Gastrocnemius medialis (tissue), 4 donors: Measurements from ENCODE around the gene PTPA. TPM values are rescaled to one million over a fixed set of nuclear protein-coding genes. Genes with fewer than 3 reads are reported as not detected.

Experiments used
- ATAC-seq, 2 donors: fragments of 150-250 bp; one replicate each; pipeline ENCODE4 v1.9.1; 2016
- DNase-seq, 2 donors: peaks; one replicate each; pipeline ENCODE4 v3.0.0-alpha.2; 2019
- H3K27ac ChIP-seq, 4 donors: fragments of 200-600 bp; sonication (generic); 1 replicate in 1 of 4; 2 replicates in 3 of 4; pipeline ENCODE4 v1.5.1; 2016 to 2018; ENCODE audit warnings: mild to moderate bottlenecking in 2 of 4, moderate library complexity in 1 of 4
- H3K27me3 ChIP-seq, 3 donors: fragments of 200-600 bp; sonication (generic) in 2 of 3; 1 replicate in 1 of 3; 2 replicates in 2 of 3; pipeline versions ENCODE4 v1.5.1 to v1.6.0; 2016 to 2019; ENCODE audit warnings: mild to moderate bottlenecking in 1 of 3, moderate library complexity in 1 of 3
- H3K36me3 ChIP-seq, 2 donors: fragments of 200-600 bp; sonication (generic) in 1 of 2; one replicate each; pipeline ENCODE4 v1.5.1; 2017 to 2018
- H3K4me1 ChIP-seq, 2 donors: fragments of 200-600 bp; sonication (generic) in 1 of 2; one replicate each; pipeline ENCODE4 v1.5.1; 2016 to 2017; ENCODE audit warnings: mild to moderate bottlenecking in 2 of 2
- H3K4me3 ChIP-seq, 4 donors: fragments of 200-600 bp; sonication (generic) in 3 of 4; 1 replicate in 1 of 4; 2 replicates in 3 of 4; pipeline ENCODE4 v1.5.1; 2016 to 2019; ENCODE audit warnings: mild to moderate bottlenecking in 2 of 4
- H3K9me3 ChIP-seq, 3 donors: fragments of 200-600 bp; sonication (generic) in 2 of 3; 1 replicate in 1 of 3; 2 replicates in 2 of 3; pipeline ENCODE4 v1.5.1; 2016 to 2019
- POLR2A ChIP-seq, 2 donors: fragments of 450-650 bp; IDR thresholded peaks; one replicate each; pipeline ENCODE4 v1.6.1; 2017; ENCODE audit warnings: antibody characterized with exemption in 2 of 2, mild to moderate bottlenecking in 2 of 2, moderate library complexity in 2 of 2
- in situ Hi-C, 4 donors: fragments of 200-750 bp; cut with MboI; loops; one replicate each; pipeline versions ENCODE4 v1.15.0 to v1.8.0; 2017; ENCODE audit warnings: low sequenced_read_pairs in 4 of 4
- intact Hi-C: fragments of 100-400 bp; cut with DNase I; formaldehyde crosslinking; loops from one replicate; pipeline ENCODE4 v1.15.1; 2023; ENCODE audit warnings: low total_unique reads
- total RNA-seq, 4 donors: library from RNA; depleted of rRNA; stranded (reverse); fragments of >200 nt; gene quantifications; one replicate each; pipeline versions ENCODE4 v1.1.0 to v1.2.3, GENCODE V29; 2016
- TF ChIP-seq, protein P1 (sequence below), 5 experiments: fragments of 450-650 bp in 3 of 5; fragments of 200-600 bp in 2 of 5; sonication (generic) in 2 of 5; IDR thresholded peaks in 4 of 5; conservative IDR thresholded peaks in 1 of 5; 1 replicate in 4 of 5; 2 replicates in 1 of 5; pipeline ENCODE4 v1.5.1; 2016 to 2019; ENCODE audit warnings: antibody characterized with exemption in 5 of 5, mild to moderate bottlenecking in 3 of 5, moderate library complexity in 3 of 5

PTPA gene
- total RNA-seq, 4 donors from 2014 or later = 37.6 to 71.6 (median 53.5) TPM

DNA sequence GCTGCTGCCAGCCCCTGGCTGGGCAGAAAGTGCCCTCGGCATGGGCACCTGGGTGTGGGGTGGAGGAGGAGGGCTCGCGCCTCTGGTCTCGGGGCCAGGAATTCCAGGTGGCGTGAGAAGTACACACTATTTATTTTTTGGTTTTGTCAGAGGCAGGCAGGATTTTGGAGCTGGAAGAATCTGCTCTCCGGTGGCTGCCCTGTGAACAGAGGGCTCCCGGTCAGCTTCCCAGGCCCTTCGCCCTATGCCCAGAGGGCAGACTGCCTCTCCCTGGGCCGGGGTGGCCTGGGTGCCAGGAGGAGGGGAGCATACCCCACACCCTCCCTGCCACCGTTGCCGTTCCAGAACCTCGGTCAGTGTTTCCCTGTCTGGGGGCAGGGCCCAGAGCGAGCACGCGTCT is 22.0 kb upstream of the PTPA start:
- intact Hi-C loops = no loop called here
- no peak overlapping the region for H3K4me3 ChIP-seq
- TF ChIP-seq, protein P1, sequence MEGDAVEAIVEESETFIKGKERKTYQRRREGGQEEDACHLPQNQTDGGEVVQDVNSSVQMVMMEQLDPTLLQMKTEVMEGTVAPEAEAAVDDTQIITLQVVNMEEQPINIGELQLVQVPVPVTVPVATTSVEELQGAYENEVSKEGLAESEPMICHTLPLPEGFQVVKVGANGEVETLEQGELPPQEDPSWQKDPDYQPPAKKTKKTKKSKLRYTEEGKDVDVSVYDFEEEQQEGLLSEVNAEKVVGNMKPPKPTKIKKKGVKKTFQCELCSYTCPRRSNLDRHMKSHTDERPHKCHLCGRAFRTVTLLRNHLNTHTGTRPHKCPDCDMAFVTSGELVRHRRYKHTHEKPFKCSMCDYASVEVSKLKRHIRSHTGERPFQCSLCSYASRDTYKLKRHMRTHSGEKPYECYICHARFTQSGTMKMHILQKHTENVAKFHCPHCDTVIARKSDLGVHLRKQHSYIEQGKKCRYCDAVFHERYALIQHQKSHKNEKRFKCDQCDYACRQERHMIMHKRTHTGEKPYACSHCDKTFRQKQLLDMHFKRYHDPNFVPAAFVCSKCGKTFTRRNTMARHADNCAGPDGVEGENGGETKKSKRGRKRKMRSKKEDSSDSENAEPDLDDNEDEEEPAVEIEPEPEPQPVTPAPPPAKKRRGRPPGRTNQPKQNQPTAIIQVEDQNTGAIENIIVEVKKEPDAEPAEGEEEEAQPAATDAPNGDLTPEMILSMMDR (IDR thresholded peaks at IDR 0.05 in 4 of 5, conservative IDR thresholded peaks at IDR 0.05 in 1 of 5) = no peak
- no peak for TF ChIP-seq POLR2A (IDR thresholded peaks at IDR 0.05)
- DNase-seq = no peak
- no peaks in the 10 kb centered on the region for H3K9me3 ChIP-seq
- ATAC-seq = no peak
- peaks cover 0 to 44% of the 10 kb centered on the region in 2 donors for H3K36me3 ChIP-seq
- in situ Hi-C loops = no loop called here
- H3K4me1 ChIP-seq = peaks cover 0 to under 1% of the 10 kb centered on the region in 2 donors
- no peak overlapping the region for H3K27ac ChIP-seq
- no peaks in the 10 kb centered on the region for H3K27me3 ChIP-seq

DNA sequence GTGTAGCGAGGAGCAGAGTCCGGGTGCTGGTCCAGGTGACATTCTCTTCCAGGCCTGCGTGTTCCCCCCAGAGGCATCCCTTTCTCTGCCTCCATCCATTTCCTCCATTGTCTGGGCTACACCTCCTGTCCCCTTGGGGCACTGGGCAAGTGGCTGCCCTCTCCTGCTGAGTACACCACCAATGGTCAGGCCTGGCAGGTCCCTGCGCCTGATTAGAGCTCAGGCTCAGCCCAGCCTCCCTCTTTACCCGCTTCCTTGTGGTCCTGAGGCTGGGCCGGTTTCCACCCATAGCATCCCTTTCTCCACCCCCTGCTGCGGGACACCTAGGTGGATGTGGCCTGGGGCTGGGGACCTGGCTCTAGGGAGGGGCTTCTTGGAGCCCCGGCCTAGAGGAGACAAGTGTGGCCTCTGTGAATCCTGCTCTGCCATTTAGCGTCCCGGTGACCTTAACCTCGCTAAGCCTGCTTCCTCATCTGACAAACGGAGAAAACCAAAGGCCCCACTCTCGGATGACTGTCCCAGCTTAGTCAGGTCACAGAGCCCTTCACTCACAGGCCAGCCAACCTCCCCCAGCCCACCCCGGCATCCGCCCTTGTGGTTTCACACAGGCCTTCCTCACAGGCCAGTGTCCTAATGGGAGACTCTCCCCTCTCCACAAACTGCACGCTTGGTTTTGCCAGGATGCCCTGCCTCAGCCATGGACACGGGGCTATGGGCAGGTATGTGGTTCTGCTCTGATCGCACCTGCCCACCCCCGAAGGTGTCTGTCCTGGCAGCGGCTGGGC is 17.4 kb upstream of the PTPA start:
- no peak for ATAC-seq
- Histone ChIP-seq H3K27me3 (no peaks in the 10 kb centered on the region), H3K36me3 (peaks cover 0 to 50% of the 10 kb centered on the region in 2 donors), H3K9me3 (no peaks in the 10 kb centered on the region), H3K4me1 (peaks cover 0 to 6% of the 10 kb centered on the region in 2 donors), H3K27ac (peak overlapping the region; percentile 18 to 58 (median 30)), H3K4me3 (no peak overlapping the region)
- intact Hi-C loops (no loop called here), in situ Hi-C loops (no loop called here)
- no peak for TF ChIP-seq POLR2A (IDR thresholded peaks at IDR 0.05)
- TF ChIP-seq, protein P1 (IDR thresholded peaks at IDR 0.05 in 4 of 5, conservative IDR thresholded peaks at IDR 0.05 in 1 of 5) = no peak
- no peak for DNase-seq

DNA sequence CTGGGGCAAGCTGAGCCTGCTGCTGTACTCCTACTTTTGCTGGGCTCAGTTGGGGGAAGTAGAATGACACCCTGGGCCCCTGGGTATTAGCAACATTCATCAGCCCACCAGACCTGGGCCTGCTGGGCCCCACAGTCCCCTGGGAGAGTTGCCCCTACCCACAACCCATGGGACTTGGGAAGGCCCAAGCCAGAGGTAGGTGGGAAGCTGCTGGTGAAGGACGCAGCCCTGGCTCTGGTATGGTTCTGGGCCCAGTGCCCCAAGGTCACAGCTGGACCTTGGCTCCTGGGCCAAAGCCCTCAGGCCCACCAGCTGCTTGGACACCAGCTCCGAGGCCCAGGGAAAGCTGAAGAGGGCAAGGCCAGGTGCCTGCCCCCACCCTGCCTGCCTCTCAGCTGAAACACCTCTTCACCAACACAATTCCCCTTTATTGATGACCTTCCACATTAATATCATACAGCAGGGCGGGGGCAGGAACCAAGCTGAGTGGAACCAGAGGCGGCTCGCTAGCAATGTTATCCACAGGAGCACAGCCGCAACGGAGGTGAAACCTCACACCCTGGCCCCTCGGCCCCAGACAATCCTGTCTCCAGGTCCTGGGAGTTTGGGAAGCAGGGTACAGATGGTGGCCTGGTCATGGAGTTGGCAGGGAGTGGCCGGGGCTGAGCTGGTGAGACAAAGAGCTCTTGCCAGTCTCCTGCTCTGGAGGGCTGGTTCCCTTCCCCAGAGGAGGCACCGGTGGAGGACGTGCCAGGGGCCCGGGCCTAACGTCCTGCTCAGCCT is 16.6 kb upstream of the PTPA start:
- Histone ChIP-seq H3K4me3 (no peak overlapping the region), H3K27me3 (no peaks in the 10 kb centered on the region), H3K27ac (peak overlapping the region; percentile 18 to 58 (median 30)), H3K36me3 (peaks cover 0 to 42% of the 10 kb centered on the region in 2 donors), H3K4me1 (peaks cover 0 to 6% of the 10 kb centered on the region in 2 donors), H3K9me3 (no peaks in the 10 kb centered on the region)
- TF ChIP-seq, protein P1 (IDR thresholded peaks at IDR 0.05 in 4 of 5, conservative IDR thresholded peaks at IDR 0.05 in 1 of 5) = no peak
- TF ChIP-seq POLR2A (IDR thresholded peaks at IDR 0.05) = no peak
- intact Hi-C loops (no loop called here), in situ Hi-C loops (no loop called here)
- DNase-seq = no peak
- ATAC-seq = peak in 1 of 2 donors; percentile 34

DNA sequence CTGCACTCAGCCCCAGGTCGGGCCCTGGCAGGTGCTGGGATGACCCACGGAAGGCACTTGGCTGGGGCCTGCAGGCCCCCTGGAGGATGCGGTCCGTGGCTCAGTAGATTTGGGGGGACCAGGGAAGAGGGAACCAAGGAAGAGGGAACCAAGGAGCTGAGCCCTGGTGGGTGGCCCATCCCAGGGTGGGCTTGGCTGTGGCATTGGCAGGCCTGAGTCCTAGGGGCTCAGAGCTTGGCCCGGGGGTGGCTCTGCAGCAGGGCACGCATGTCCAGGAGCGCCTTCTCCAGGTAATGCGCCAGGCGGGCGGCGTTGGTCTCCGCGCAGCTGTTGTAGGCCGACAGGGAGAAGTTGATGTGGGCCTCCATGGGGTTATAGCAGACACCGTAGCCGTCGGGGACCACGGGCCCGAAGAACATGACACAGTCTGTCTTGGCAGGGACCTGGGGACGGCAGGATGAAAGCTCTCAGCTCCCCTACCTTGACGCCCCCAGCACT is 16.0 kb upstream of the PTPA start:
- DNase-seq (no peak), ATAC-seq (no peak)
- Histone ChIP-seq H3K9me3 (no peaks in the 10 kb centered on the region), H3K36me3 (peaks cover 0 to 37% of the 10 kb centered on the region in 2 donors), H3K27me3 (no peaks in the 10 kb centered on the region), H3K4me3 (no peak overlapping the region), H3K4me1 (peaks cover 0 to 6% of the 10 kb centered on the region in 2 donors), H3K27ac (peak overlapping the region in 1 of 4 donors; percentile 58)
- intact Hi-C loops (no loop called here), in situ Hi-C loops (no loop called here)
- TF ChIP-seq, protein P1 (IDR thresholded peaks at IDR 0.05 in 4 of 5, conservative IDR thresholded peaks at IDR 0.05 in 1 of 5) = no peak
- TF ChIP-seq POLR2A (IDR thresholded peaks at IDR 0.05) = no peak
